Left renal cortex interstitium (tissue), 4 donors: ENCODE data around the gene CLIC4. TPM values are rescaled to one million over a fixed set of nuclear protein-coding genes. Genes with fewer than 3 reads are reported as not detected.
"Not testable (repeated sequence)": the region's sequence is repeated elsewhere in the genome, so short reads cannot be mapped to it uniquely, and the experiment has no call there.

ENCODE experiments used
- DNase-seq, 4 donors: peaks; one replicate each; pipeline ENCODE4 v3.0.0-alpha.2; 2013; ENCODE audit warnings: low read depth in 4 of 4, low spot score in 2 of 4, missing footprints in 1 of 4
- polyA plus RNA-seq, 4 donors: library from polyadenylated mRNA; unstranded; fragments of 120-200 nt; gene quantifications; one replicate each; pipeline ENCODE4 v1.2.1, GENCODE V29; 2013; ENCODE audit not compliant: insufficient read length in 4 of 4

Gene CLIC4
- polyA plus RNA-seq, 4 donors = 156 to 191 (median 179) TPM

GRCh38 chr1:24803220-24803619, 58.0 kb downstream of the CLIC4 start:
- DNase-seq = no peak

GRCh38 chr1:24803987-24804530, 58.8 kb downstream of the CLIC4 start:
- no peak for DNase-seq

GRCh38 chr1:24805534-24806301, 60.5 kb downstream of the CLIC4 start:
- DNase-seq = no peak

GRCh38 chr1:24806588-24806987, 61.3 kb downstream of the CLIC4 start:
- DNase-seq = no peak

GRCh38 chr1:24811494-24811893, 66.2 kb downstream of the CLIC4 start:
- DNase-seq = not testable (repeated sequence)

GRCh38 chr1:24820221-24820620, 75.0 kb downstream of the CLIC4 start:
- DNase-seq = not testable (repeated sequence)

- no peak for DNase-seq
These were observed 77.6 kb downstream of the CLIC4 start for GRCh38 chr1:24822887-24823286.

GRCh38 chr1:24823486-24823885, 78.2 kb downstream of the CLIC4 start:
- DNase-seq = not testable (repeated sequence)

- DNase-seq = no peak
These were observed 79.9 kb downstream of the CLIC4 start for GRCh38 chr1:24825174-24825573.

- no peak for DNase-seq
These were observed 81.3 kb downstream of the CLIC4 start for GRCh38 chr1:24826510-24826909.

- no peak for DNase-seq
These were observed 82.3 kb downstream of the CLIC4 start for GRCh38 chr1:24827379-24828135.

- no peak for DNase-seq
These were observed 83.1 kb downstream of the CLIC4 start for GRCh38 chr1:24828183-24828886.

GRCh38 chr1:24828887-24829192, 83.6 kb downstream of the CLIC4 start:
- DNase-seq = no peak

GRCh38 chr1:24830680-24831272, 85.5 kb downstream of the CLIC4 start:
- no peak for DNase-seq

GRCh38 chr1:24841593-24841992, 96.3 kb downstream of the CLIC4 start:
- DNase-seq = no peak

GRCh38 chr1:24846671-24847070, 101.4 kb downstream of the CLIC4 start:
- DNase-seq = no peak

- DNase-seq = peak in 3 of 4 donors; percentile 76 to 84 (median 81)
These were observed 103.0 kb downstream of the CLIC4 start for GRCh38 chr1:24847995-24848881.

GRCh38 chr1:24849672-24850295, 104.5 kb downstream of the CLIC4 start:
- no peak for DNase-seq

- DNase-seq = no peak
These were observed 105.2 kb downstream of the CLIC4 start for GRCh38 chr1:24850328-24850920.
